ENCODE data around the gene LYVE1.

DNA sequence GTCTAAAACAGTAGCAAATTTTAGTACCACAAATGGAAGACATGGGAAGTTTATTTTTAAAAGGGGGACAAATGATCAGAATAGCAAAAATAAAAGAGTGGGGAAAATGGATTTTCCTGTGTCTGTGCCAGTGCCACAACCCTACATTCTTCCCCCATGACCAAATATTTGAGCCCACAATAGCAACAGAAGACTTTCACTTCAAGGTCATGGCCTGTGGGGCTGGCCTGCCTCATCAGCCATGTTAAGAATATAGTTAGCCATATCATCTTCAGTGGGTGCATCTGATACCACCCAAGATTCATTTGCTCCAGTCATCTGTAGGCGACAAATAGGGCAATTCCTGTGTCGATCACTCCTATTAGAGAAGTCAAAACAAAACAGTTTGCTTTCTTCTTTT lies 53.8 kb downstream of the LYVE1 start:
- TF ChIP-seq, protein P1, sequence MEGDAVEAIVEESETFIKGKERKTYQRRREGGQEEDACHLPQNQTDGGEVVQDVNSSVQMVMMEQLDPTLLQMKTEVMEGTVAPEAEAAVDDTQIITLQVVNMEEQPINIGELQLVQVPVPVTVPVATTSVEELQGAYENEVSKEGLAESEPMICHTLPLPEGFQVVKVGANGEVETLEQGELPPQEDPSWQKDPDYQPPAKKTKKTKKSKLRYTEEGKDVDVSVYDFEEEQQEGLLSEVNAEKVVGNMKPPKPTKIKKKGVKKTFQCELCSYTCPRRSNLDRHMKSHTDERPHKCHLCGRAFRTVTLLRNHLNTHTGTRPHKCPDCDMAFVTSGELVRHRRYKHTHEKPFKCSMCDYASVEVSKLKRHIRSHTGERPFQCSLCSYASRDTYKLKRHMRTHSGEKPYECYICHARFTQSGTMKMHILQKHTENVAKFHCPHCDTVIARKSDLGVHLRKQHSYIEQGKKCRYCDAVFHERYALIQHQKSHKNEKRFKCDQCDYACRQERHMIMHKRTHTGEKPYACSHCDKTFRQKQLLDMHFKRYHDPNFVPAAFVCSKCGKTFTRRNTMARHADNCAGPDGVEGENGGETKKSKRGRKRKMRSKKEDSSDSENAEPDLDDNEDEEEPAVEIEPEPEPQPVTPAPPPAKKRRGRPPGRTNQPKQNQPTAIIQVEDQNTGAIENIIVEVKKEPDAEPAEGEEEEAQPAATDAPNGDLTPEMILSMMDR (IDR thresholded peaks at IDR 0.05) = no peak
- TF ChIP-seq POLR2A (IDR thresholded peaks at IDR 0.05) = no peak

Data from adrenal gland (tissue), 5 donors.